Osteocyte (in vitro differentiated cells): ENCODE results near the gene TTLL12. TPM values are rescaled to one million over a fixed set of nuclear protein-coding genes. Genes with fewer than 3 reads are reported as not detected.

Experiments
- DNase-seq: peaks from one replicate; pipeline ENCODE4 v3.0.0; 2021; ENCODE audit warnings: mixed read lengths; ENCODE audit not compliant: unreplicated experiment; ENCODE audit errors: extremely low spot score
- H3K27ac Mint-ChIP-seq: one replicate; pipeline ENCODE4 v1.8.0; 2021; ENCODE audit warnings: mild to moderate bottlenecking, mixed read lengths; ENCODE audit not compliant: unreplicated experiment
- H3K27me3 Mint-ChIP-seq: one replicate; pipeline ENCODE4 v1.8.0; 2021; ENCODE audit warnings: mixed read lengths; ENCODE audit not compliant: unreplicated experiment
- H3K36me3 Mint-ChIP-seq: one replicate; pipeline ENCODE4 v1.8.0; 2021; ENCODE audit warnings: mixed read lengths; ENCODE audit not compliant: unreplicated experiment
- H3K4me1 Mint-ChIP-seq: one replicate; pipeline ENCODE4 v1.8.0; 2021; ENCODE audit warnings: mixed read lengths; ENCODE audit not compliant: unreplicated experiment
- H3K4me3 Mint-ChIP-seq: one replicate; pipeline ENCODE4 v1.8.0; 2021; ENCODE audit warnings: mild to moderate bottlenecking, moderate library complexity, mixed read lengths; ENCODE audit not compliant: unreplicated experiment
- H3K9me3 Mint-ChIP-seq: one replicate; pipeline ENCODE4 v1.8.0; 2021; ENCODE audit warnings: mixed read lengths; ENCODE audit not compliant: unreplicated experiment
- CTCF ChIP-seq: fragments of 200-600 bp; sonication (generic); IDR thresholded peaks from 2 replicates; pipeline ENCODE4 v1.5.0; 2021; ENCODE audit warnings: antibody characterized with exemption, mild to moderate bottlenecking, moderate library complexity
- total RNA-seq: library from RNA; stranded (reverse); gene quantifications from 2 replicates; pipeline ENCODE4 v1.2.1, GENCODE V29; 2021

The TTLL12 gene
- total RNA-seq, 1 donor from 2014 or later, result 35.6 TPM

- no peaks in the 10 kb centered on the region for H3K4me1 Mint-ChIP-seq
- no peak overlapping the region for H3K27ac Mint-ChIP-seq
- DNase-seq, result no peak
- H3K36me3 Mint-ChIP-seq, result peaks cover 23% of the 10 kb centered on the region
- no peaks in the 10 kb centered on the region for H3K27me3 Mint-ChIP-seq
- H3K4me3 Mint-ChIP-seq, result no peak overlapping the region
- H3K9me3 Mint-ChIP-seq, result no peaks in the 10 kb centered on the region
- no peak for TF ChIP-seq CTCF
These were observed 11.9 kb downstream of the TTLL12 start for GRCh38 chr22:43174941-43175531.

- Mint-ChIP-seq H3K4me1 (peaks cover under 1% of the 10 kb centered on the region), H3K36me3 (peaks cover 14% of the 10 kb centered on the region), H3K9me3 (no peaks in the 10 kb centered on the region), H3K4me3 (no peak overlapping the region), H3K27me3 (no peaks in the 10 kb centered on the region), H3K27ac (no peak overlapping the region)
- TF ChIP-seq CTCF, result no peak
- DNase-seq, result no peak
These were observed 12.8 kb downstream of the TTLL12 start for GRCh38 chr22:43173976-43174720.

- H3K27me3 Mint-ChIP-seq, result no peaks in the 10 kb centered on the region
- no peak overlapping the region for H3K27ac Mint-ChIP-seq
- H3K4me1 Mint-ChIP-seq, result peaks cover 6% of the 10 kb centered on the region
- no peak overlapping the region for H3K4me3 Mint-ChIP-seq
- DNase-seq, result no peak
- peaks cover 12% of the 10 kb centered on the region for H3K36me3 Mint-ChIP-seq
- no peak for TF ChIP-seq CTCF
- H3K9me3 Mint-ChIP-seq, result no peaks in the 10 kb centered on the region
These were observed 13.4 kb downstream of the TTLL12 start for GRCh38 chr22:43173566-43173965.

GRCh38 chr22:43172191-43172590 is 14.7 kb downstream of the TTLL12 start:
- Mint-ChIP-seq H3K4me1 (peaks cover 16% of the 10 kb centered on the region), H3K4me3 (no peak overlapping the region), H3K9me3 (no peaks in the 10 kb centered on the region), H3K27me3 (no peaks in the 10 kb centered on the region), H3K27ac (no peak overlapping the region), H3K36me3 (peaks cover 10% of the 10 kb centered on the region)
- no peak for TF ChIP-seq CTCF
- no peak for DNase-seq

- Mint-ChIP-seq H3K36me3 (peaks cover 10% of the 10 kb centered on the region), H3K27me3 (no peaks in the 10 kb centered on the region), H3K4me3 (no peak overlapping the region), H3K9me3 (no peaks in the 10 kb centered on the region), H3K27ac (no peak overlapping the region), H3K4me1 (peaks cover 16% of the 10 kb centered on the region)
- TF ChIP-seq CTCF, result no peak
- DNase-seq, result no peak
These were observed 15.3 kb downstream of the TTLL12 start for GRCh38 chr22:43171607-43172006.
